BJ (cell line): ENCODE data around the gene RIBC2. TPM values are rescaled to one million over a fixed set of nuclear protein-coding genes. Genes with fewer than 3 reads are reported as not detected.

ENCODE experiments used
- CTCF ChIA-PET: fragments of 350-600 bp; formaldehyde crosslinking; extraction: SDS; loops from one replicate; lab custom pipeline; 2021; ENCODE audit warnings: antibody characterized with exemption, inconsistent platforms; lab: Yijun Ruan, JAX
- POLR2A ChIA-PET: fragments of 300-600 bp; sonication (Branson Sonifier 250); formaldehyde crosslinking; extraction: SDS; loops from one replicate; lab custom pipeline; 2021; ENCODE audit warnings: antibody characterized with exemption; lab: Charles Lee
- DNase-seq: peaks from one replicate; pipeline ENCODE4 v3.0.0-alpha.2; 2011; ENCODE audit warnings: low read depth
- H3K27me3 ChIP-seq: 2 replicates; pipeline ENCODE4 v1.6.0; 2011; ENCODE audit warnings: low read length; ENCODE audit not compliant: control insufficient read depth, insufficient read depth
- H3K36me3 ChIP-seq: 2 replicates; pipeline ENCODE4 v1.5.1; 2011; ENCODE audit warnings: low read length; ENCODE audit not compliant: control insufficient read depth, insufficient read depth
- H3K4me3 ChIP-seq: 2 replicates; pipeline ENCODE4 v1.5.1; 2011; ENCODE audit warnings: low read depth, mild to moderate bottlenecking, control low read depth, low read length
- polyA plus RNA-seq: library from polyadenylated mRNA; depleted of rRNA; stranded (reverse); fragments of >200 nt; gene quantifications from 2 replicates; pipeline ENCODE4 v1.2.3, GENCODE V29; 2011
- TF ChIP-seq, protein P1 (sequence below): IDR thresholded peaks from 2 replicates; pipeline ENCODE4 v1.5.1; 2011; ENCODE audit warnings: low read depth, mild to moderate bottlenecking, control low read depth, inconsistent platforms, low read length, moderate library complexity; ENCODE audit not compliant: insufficient read depth

RIBC2 gene
- polyA plus RNA-seq, 1 experiment = 0.58 TPM

DNA sequence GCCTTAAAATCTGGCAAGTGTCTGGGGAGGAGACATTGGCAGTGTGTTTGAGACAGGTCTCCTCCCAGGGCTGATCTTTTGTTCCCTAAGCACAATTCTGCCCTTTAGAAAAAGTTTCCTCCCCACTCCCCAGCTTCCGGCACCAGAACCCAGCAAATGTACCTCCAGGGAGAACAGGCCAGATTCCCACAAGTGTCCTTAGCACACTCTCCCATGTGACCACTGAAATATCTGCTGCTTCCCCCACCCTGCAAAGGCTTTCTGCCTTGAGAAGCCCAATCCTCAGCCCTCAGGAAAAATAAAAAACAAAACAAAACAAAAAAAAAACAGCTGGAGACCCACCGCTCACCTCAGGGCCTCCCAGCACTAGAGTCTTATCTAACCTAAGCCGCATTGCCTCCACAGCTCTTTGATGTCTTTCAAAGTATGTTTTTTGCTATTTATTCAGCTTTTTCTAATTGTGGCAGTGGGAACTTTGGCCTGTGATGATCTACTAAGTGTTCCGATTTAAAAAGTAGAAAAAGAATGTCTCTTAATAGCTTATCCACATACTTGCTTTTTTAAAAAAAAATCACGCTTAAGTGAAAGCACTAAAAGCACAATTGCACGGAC, 60.2 kb downstream of the RIBC2 start:
- no peaks in the 10 kb centered on the region for H3K36me3 ChIP-seq
- TF ChIP-seq, protein P1, sequence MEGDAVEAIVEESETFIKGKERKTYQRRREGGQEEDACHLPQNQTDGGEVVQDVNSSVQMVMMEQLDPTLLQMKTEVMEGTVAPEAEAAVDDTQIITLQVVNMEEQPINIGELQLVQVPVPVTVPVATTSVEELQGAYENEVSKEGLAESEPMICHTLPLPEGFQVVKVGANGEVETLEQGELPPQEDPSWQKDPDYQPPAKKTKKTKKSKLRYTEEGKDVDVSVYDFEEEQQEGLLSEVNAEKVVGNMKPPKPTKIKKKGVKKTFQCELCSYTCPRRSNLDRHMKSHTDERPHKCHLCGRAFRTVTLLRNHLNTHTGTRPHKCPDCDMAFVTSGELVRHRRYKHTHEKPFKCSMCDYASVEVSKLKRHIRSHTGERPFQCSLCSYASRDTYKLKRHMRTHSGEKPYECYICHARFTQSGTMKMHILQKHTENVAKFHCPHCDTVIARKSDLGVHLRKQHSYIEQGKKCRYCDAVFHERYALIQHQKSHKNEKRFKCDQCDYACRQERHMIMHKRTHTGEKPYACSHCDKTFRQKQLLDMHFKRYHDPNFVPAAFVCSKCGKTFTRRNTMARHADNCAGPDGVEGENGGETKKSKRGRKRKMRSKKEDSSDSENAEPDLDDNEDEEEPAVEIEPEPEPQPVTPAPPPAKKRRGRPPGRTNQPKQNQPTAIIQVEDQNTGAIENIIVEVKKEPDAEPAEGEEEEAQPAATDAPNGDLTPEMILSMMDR = no peak
- no peak overlapping the region for H3K4me3 ChIP-seq
- CTCF ChIA-PET = interaction anchor here (0.6 to 1.6 kb wide), 3 partner anchors 32 to 225 kb away, joined by 3 to 5 read pairs (median 3); no protein-coding TSS in a partner anchor
- POLR2A ChIA-PET = interaction anchor here (0.7 kb wide), 1 partner anchor 19 kb away, joined by 3 read pairs; no protein-coding TSS in a partner anchor
- H3K27me3 ChIP-seq = no peaks in the 10 kb centered on the region
- no peak for DNase-seq

DNA sequence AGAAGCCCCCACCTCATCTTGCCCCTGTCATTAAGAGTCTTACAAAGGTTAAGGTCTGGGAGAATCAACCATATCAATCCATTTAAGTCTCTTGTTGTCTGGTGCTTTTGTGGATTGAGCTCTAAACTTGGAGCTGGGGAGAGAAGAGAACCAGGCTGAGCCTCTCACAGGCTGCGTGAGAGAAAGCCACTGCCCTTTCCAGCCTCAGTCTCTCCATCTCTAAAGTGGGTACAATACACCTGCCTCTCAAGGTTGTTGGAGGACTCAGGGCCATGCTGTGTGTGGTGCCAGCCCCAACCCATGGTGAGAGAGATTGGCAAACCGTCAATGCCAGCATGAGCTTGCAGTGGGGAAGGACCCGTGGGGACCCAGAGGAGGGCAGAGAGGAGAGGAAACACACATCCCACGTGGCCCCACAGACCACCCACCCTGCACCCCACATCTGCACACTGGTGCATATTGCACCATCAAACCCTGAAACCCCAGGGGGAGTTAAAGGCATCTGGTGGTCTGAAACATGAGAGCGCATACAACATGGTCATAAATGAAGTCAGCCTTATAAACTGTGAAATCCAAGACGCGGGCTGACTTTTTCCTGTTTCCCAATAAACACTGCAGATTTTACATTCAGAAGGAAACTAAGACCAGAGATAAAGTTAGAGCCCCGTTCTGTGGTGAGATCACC, 61.7 kb downstream of the RIBC2 start:
- TF ChIP-seq, protein P1 = no peak
- Histone ChIP-seq H3K36me3 (no peaks in the 10 kb centered on the region), H3K27me3 (no peaks in the 10 kb centered on the region), H3K4me3 (no peak overlapping the region)
- DNase-seq = no peak
- CTCF ChIA-PET = interaction anchor here (1.4 kb wide), 1 partner anchor 28 kb away, joined by 5 read pairs; the partner anchor contains the start of gene FBLN1
- POLR2A ChIA-PET = interaction anchor here (0.6 kb wide), 1 partner anchor 21 kb away, joined by 3 read pairs; no protein-coding TSS in a partner anchor

DNA sequence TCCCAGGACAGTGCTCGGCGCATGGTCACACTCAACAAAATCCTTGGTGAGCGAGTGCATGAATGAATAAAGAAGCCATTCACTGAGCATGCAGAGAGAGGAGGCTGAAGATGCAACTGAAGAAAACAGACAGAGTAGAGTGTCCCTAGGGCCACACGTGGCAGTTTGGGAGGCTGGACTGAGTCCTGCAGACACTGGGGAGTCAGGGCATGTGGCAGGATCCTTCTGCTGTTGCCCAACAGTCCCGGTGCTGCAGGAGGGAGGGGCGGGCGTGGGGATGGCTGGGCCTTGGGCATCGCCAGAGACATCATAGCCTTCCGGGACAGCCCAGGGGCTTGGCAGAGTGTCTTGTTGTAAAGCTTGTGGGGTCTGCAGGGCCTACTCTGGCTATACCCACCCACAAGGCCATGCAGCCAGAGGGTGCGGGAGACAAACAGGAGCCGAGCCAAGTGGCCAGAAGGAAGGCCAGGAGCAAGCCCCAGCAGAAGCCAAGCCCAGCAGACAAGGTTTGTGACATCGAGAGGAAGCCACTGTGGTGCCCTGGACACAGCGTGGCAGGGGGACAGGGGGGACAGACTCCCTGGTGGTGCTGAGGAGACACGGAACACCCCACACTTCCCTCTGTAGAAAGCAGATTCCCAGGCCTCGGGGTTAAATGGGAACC, 62.5 kb downstream of the RIBC2 start:
- ChIA-PET CTCF (interaction anchor here (1.4 kb wide), 1 partner anchor 27 kb away, joined by 5 read pairs; the partner anchor contains the start of gene FBLN1), POLR2A (interaction anchor here (0.6 kb wide), 1 partner anchor 21 kb away, joined by 3 read pairs; no protein-coding TSS in a partner anchor)
- H3K36me3 ChIP-seq = no peaks in the 10 kb centered on the region
- H3K4me3 ChIP-seq = no peak overlapping the region
- no peak for DNase-seq
- TF ChIP-seq, protein P1 = no peak
- no peaks in the 10 kb centered on the region for H3K27me3 ChIP-seq

DNA sequence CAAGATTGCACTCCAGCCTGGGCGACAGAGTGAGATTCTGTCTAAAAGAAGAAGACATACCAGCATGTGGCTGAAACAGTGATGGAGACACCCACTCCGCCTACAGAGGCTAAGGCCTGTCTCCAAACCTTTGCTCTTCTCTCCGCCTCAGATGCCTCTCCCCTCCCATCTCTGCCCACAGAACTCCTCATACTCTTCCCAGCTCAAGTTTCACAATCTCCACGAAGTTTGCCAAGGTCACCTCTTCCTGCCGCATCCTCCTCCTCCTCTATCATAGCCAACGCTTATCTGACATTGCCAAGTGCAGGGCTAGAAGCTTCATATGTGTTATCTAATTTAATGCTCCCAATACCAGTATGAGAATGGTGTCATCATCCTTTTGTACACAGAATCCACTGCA, 63.3 kb downstream of the RIBC2 start:
- Histone ChIP-seq H3K36me3 (no peaks in the 10 kb centered on the region), H3K4me3 (no peak overlapping the region), H3K27me3 (no peaks in the 10 kb centered on the region)
- POLR2A ChIA-PET = no interaction called here
- CTCF ChIA-PET = interaction anchor here (1.2 to 1.4 kb wide), 2 partner anchors 34 to 75 kb away, joined by 5 to 9 read pairs; no protein-coding TSS in a partner anchor
- DNase-seq = no peak
- TF ChIP-seq, protein P1 = no peak
